Measurements from ENCODE around the gene RPL7A.

The RPL7A gene

DNA sequence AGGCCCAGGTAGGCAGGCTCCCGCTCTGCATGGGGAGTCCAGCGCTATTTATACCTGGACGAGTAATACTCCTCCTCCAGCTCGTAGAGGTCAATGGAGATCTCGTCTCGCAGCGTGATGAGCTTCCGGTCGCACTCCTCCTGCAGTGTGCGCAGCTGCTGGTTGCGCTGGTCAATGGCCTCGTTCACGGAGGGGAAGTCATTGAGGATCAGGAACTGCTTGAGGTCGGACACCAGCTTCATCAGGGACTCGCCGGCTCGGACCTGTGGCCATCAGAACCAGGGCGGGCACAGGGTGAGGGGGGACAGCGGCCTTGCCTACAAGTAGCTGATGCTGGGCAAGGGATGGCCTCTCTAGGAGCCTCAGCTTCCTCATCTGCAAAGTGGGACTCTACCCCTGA, 3.9 kb upstream of the RPL7A start:
- TF ChIP-seq MYC (IDR thresholded peaks at IDR 0.05; ENCODE audit: low read depth, low read length) (no peak), POLR2A (IDR thresholded peaks at IDR 0.05; ENCODE audit: extremely low read depth, insufficient read length) (no peak)
- TF ChIP-seq, protein P1, sequence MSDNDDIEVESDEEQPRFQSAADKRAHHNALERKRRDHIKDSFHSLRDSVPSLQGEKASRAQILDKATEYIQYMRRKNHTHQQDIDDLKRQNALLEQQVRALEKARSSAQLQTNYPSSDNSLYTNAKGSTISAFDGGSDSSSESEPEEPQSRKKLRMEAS (IDR thresholded peaks at IDR 0.05; ENCODE audit: low read depth, low read length), result no peak
- TF ChIP-seq, protein P2, sequence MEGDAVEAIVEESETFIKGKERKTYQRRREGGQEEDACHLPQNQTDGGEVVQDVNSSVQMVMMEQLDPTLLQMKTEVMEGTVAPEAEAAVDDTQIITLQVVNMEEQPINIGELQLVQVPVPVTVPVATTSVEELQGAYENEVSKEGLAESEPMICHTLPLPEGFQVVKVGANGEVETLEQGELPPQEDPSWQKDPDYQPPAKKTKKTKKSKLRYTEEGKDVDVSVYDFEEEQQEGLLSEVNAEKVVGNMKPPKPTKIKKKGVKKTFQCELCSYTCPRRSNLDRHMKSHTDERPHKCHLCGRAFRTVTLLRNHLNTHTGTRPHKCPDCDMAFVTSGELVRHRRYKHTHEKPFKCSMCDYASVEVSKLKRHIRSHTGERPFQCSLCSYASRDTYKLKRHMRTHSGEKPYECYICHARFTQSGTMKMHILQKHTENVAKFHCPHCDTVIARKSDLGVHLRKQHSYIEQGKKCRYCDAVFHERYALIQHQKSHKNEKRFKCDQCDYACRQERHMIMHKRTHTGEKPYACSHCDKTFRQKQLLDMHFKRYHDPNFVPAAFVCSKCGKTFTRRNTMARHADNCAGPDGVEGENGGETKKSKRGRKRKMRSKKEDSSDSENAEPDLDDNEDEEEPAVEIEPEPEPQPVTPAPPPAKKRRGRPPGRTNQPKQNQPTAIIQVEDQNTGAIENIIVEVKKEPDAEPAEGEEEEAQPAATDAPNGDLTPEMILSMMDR (IDR thresholded peaks at IDR 0.05; ENCODE audit: low read depth, low read length), result no peak
- H3K4me3 ChIP-seq (ENCODE audit: low read depth, low read length), result no peak overlapping the region
- no peak for DNase-seq (ENCODE audit: low read depth)

DNA sequence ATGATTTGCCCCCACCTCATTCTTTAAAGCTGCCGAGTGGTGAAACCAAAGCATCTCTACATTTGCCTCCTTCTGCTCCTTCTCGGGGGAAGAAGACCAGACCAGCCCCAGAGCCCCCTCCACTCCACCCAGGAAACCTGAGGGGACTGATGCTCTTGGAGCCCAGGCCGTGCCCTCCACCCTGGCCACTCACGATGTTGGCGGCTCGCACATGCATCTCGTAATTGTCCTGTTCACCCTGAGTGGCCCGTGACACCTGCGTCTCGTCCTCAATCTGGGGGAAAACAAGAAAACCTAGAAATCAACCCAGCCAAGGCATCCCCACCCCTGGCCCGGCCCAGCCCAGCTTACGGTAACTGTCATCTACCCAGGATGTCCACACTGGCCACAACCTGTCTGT, 3.0 kb upstream of the RPL7A start:
- DNase-seq (ENCODE audit: low read depth), result no peak
- H3K4me3 ChIP-seq (ENCODE audit: low read depth, low read length), result no peak overlapping the region
- TF ChIP-seq, protein P1 (IDR thresholded peaks at IDR 0.05; ENCODE audit: low read depth, low read length), result no peak
- TF ChIP-seq POLR2A (IDR thresholded peaks at IDR 0.05; ENCODE audit: extremely low read depth, insufficient read length), result no peak
- no peak for TF ChIP-seq MYC (IDR thresholded peaks at IDR 0.05; ENCODE audit: low read depth, low read length)
- TF ChIP-seq, protein P2 (IDR thresholded peaks at IDR 0.05; ENCODE audit: low read depth, low read length), result no peak

DNA sequence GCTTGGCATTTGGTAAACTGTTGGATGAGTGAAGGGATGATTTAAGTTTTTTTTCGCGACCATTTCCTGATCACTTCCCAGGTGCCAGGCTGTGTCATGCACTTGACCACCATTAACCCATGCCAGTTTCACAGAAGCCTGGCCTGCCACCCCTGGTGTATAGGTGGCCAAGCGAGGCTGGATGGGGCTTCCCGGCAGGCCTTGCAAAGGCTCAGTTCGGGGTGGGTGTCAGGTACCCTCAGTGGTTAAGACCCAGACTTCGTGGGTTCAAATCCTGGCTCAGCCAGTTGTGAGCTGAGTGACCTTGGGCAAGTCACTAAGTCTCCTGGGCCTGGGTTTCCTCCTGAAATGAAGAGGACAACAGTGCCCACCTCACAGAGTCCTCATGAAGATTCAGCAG, 2.4 kb upstream of the RPL7A start:
- TF ChIP-seq POLR2A (IDR thresholded peaks at IDR 0.05; ENCODE audit: extremely low read depth, insufficient read length), result no peak
- TF ChIP-seq, protein P1 (IDR thresholded peaks at IDR 0.05; ENCODE audit: low read depth, low read length), result no peak
- TF ChIP-seq, protein P2 (IDR thresholded peaks at IDR 0.05; ENCODE audit: low read depth, low read length), result no peak
- TF ChIP-seq MYC (IDR thresholded peaks at IDR 0.05; ENCODE audit: low read depth, low read length), result no peak
- DNase-seq (ENCODE audit: low read depth), result no peak
- no peak overlapping the region for H3K4me3 ChIP-seq (ENCODE audit: low read depth, low read length)

DNA sequence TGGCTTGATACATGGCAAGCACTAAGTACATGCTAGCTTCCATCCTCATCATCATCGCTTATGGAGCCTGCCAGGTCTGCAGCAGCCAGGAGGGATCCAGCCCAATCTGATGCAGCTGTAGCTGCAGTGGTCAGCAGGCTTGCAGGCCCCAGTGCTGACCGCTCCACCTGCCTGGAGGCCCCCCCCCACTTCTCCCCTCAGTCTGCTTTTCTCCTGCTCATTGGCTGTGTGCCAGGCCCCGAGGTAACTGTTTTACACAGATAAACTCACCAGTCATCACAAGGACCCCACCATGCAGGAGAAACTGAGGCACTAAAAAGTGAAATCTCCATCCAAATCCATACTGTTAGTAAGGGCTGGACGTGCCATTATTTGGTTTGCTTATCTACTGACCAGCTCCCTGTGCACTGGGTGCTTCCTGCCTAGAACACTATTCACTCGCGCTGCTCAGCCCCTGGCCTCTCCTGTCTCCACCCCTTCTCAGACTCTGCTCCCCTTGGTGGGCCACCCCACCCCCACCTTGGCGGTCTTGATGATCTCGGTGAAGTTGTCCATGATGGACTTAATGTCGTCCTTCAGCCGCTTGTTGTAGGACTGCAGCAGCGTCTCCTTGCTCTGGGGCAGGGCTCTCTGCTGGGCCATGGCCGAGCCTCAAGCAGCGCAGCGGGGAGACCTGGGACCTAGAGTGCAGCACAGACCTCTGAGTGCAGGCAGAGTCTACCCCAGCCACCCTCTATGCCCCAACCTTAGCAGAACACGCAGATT, 1.8 kb upstream of the RPL7A start:
- no peak for DNase-seq (ENCODE audit: low read depth)
- TF ChIP-seq MYC (IDR thresholded peaks at IDR 0.05; ENCODE audit: low read depth, low read length) (no peak), POLR2A (IDR thresholded peaks at IDR 0.05; ENCODE audit: extremely low read depth, insufficient read length) (no peak)
- TF ChIP-seq, protein P2 (IDR thresholded peaks at IDR 0.05; ENCODE audit: low read depth, low read length), result no peak
- TF ChIP-seq, protein P1 (IDR thresholded peaks at IDR 0.05; ENCODE audit: low read depth, low read length), result no peak
- H3K4me3 ChIP-seq (ENCODE audit: low read depth, low read length), result peak overlapping the region; percentile 81

DNA sequence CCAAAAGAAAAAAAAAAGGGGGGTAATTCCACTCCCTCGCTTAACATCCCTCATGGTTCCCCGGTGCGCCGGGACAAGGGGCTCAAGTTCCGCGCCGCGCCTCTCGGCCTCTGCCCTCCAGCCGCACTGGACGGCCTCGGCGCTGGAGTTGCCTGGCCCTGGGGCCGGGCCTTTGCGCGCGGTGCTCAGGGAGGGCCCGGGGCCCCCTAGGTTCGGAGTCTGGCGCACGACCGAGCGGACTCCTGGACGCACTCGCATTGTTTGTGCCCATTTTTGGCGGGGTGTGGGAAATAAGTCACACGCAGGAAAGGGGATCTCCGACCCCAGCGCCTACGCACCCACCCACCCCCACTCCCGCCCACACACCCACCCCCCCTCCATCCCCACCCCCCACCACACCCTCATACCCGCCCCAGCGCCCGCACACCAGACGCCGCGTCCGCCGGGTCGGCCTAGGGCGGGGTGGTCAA, 468 bp upstream of the RPL7A start:
- peak overlapping the region; percentile 81 for H3K4me3 ChIP-seq (ENCODE audit: low read depth, low read length)
- peak; percentile 66 for DNase-seq (ENCODE audit: low read depth)
- TF ChIP-seq, protein P2 (IDR thresholded peaks at IDR 0.05; ENCODE audit: low read depth, low read length), result no peak
- TF ChIP-seq POLR2A (IDR thresholded peaks at IDR 0.05; ENCODE audit: extremely low read depth, insufficient read length), result no peak
- TF ChIP-seq, protein P1 (IDR thresholded peaks at IDR 0.05; ENCODE audit: low read depth, low read length), result no peak
- TF ChIP-seq MYC (IDR thresholded peaks at IDR 0.05; ENCODE audit: low read depth, low read length), result no peak
